ENCODE results near the gene TIMM44.

TIMM44 gene

GRCh38 chr19:7877249-7877836 is 66.1 kb downstream of the TIMM44 start:
- DNase-seq (ENCODE audit: low read depth in 1 of 2, low spot score in 1 of 2) = no peak

All from activated CD4-positive, alpha-beta T cell treated with anti-CD3 and anti-CD28 coated beads, Interleukin-2, amount 50 U/mL, for 24 hours (primary cell).